ENCODE measurements around the gene C13orf42.

DNA sequence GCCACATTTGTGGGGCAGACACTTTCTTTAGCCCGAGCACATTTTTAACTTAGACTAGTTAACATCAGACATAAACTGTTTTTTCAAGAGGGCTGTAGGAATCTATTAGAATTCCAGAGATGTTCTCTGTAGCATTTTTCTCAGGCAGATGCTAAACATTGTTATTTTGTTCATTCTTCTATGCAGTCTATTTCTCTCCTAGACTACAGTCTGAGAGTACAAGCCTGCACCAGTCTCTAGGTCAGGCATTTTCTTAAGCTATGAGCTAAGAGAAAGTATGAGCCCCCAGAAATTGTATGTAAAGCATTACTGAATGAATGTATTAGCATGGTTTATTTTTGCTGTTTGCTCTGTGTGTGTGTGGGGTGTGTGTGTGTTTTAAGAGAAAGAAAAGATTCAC lies 923 bp upstream of the C13orf42 start:
- no peak for TF ChIP-seq POLR2A (IDR thresholded peaks at IDR 0.05; ENCODE audit: extremely low read depth, insufficient read length)
- TF ChIP-seq, protein P1, sequence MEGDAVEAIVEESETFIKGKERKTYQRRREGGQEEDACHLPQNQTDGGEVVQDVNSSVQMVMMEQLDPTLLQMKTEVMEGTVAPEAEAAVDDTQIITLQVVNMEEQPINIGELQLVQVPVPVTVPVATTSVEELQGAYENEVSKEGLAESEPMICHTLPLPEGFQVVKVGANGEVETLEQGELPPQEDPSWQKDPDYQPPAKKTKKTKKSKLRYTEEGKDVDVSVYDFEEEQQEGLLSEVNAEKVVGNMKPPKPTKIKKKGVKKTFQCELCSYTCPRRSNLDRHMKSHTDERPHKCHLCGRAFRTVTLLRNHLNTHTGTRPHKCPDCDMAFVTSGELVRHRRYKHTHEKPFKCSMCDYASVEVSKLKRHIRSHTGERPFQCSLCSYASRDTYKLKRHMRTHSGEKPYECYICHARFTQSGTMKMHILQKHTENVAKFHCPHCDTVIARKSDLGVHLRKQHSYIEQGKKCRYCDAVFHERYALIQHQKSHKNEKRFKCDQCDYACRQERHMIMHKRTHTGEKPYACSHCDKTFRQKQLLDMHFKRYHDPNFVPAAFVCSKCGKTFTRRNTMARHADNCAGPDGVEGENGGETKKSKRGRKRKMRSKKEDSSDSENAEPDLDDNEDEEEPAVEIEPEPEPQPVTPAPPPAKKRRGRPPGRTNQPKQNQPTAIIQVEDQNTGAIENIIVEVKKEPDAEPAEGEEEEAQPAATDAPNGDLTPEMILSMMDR (IDR thresholded peaks at IDR 0.05; ENCODE audit: low read depth, low read length), result no peak
- no peak for TF ChIP-seq MYC (IDR thresholded peaks at IDR 0.05; ENCODE audit: low read depth, low read length)
